ENCODE measurements around the gene SPAG16.
"Not testable (repeated sequence)": the region's sequence is repeated elsewhere in the genome, so short reads cannot be mapped to it uniquely, and the experiment has no call there.

The SPAG16 gene

GRCh38 chr2:213678437-213679218, 394.4 kb downstream of the SPAG16 start:
- Histone ChIP-seq H3K4me3 (no peak overlapping the region), H3K27ac (no peak overlapping the region)

- Histone ChIP-seq H3K4me3 (no peak overlapping the region), H3K27ac (no peak overlapping the region)
Observed at GRCh38 chr2:213679894-213680293, 395.6 kb downstream of the SPAG16 start.

GRCh38 chr2:213682276-213682675, 398.0 kb downstream of the SPAG16 start:
- Histone ChIP-seq H3K27ac (no peak overlapping the region), H3K4me3 (no peak overlapping the region)

DNA sequence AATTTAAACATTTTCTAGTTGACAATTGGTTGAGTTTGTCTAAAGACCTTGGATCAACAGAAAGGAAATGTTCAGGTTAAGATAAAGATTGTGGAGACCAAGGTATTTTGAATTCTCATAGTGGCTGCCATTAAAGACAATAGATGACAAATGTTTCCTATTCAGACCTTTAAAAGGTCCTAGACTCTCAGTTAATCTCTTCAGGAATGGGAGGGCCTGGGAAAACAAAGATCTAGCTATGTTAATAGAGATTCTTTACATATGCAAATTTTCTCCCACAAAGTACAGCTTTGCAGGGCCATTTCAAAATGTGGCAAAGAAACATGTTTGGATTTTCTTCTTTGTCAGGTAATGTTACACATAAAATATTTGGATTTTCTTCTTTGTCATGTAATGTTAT, 403.9 kb downstream of the SPAG16 start:
- H3K4me3 ChIP-seq = no peak overlapping the region
- no peak overlapping the region for H3K27ac ChIP-seq

DNA sequence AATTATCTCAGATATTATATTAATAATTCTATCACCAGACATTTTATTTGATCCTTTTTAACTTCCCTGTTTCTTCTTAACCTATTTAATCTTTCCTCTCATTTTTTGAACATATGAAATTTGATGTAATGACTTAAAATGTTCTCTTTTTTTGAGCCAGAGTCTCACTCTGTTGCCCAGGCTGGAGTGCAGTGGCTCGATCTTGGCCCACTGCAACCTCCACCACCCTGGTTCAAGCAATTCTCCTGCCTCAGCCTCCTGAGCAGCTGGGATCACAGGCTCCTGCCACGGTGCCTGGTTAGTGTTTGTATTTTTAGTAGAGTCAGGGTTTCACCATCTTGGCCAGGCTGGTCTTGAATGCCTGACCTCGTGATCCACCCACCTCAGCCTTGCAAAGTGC, 404.6 kb downstream of the SPAG16 start:
- not testable (repeated sequence) for H3K27ac ChIP-seq

DNA sequence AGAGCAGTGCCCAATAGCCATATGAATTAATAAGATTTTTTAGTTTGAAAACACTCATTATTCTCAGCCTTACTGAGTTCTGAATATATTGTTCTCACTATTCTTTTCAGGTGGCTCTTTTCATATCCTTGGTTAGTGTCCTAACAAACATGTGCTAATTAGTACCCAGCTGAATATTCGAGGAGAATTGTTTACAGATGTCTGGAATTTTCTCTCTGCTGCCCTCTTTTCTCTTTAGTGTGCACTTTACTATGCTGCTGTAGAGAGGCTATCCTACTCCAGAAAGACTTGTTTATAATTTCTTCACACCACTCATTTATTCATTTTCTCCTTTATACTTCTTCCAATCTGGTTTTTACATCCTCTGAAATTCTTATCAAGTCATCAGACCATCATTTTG, 405.3 kb downstream of the SPAG16 start:
- H3K27ac ChIP-seq = no peak overlapping the region
- H3K4me3 ChIP-seq = no peak overlapping the region

More for the DNA sequence above, 404.6 kb downstream of the SPAG16 start:
- not testable (repeated sequence) for H3K4me3 ChIP-seq

- no peak overlapping the region for H3K27ac ChIP-seq
- no peak overlapping the region for H3K4me3 ChIP-seq
Observed at GRCh38 chr2:213691351-213691750, 407.1 kb downstream of the SPAG16 start.

- H3K27ac ChIP-seq = no peak overlapping the region
- H3K4me3 ChIP-seq = no peak overlapping the region
Observed at GRCh38 chr2:213696442-213696841, 412.2 kb downstream of the SPAG16 start.

DNA sequence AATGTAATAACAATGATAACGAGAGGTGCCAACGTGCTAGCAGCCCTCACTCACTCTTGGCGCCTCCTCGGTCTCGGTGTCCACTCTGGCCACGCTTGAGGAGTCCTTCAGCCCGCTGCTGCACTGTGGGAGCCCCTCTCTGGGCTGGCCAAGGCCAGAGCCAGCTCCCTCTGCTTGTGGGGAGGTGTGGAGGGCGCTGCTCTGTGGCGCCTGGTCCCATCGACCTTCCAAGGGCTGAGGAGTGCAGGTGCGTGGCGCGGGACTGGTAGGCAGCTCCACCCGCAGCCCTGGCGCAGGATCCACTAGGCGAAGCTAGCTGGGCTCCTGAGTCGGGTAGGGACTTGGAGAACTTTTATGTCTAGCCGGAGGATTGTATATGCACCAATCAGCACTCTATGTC, 417.1 kb downstream of the SPAG16 start:
- H3K4me3 ChIP-seq, H3K27ac ChIP-seq: not testable (repeated sequence)

GRCh38 chr2:213703406-213704098, 419.3 kb downstream of the SPAG16 start:
- no peak overlapping the region for H3K27ac ChIP-seq
- no peak overlapping the region for H3K4me3 ChIP-seq

GRCh38 chr2:213710164-213710563, 425.9 kb downstream of the SPAG16 start:
- no peak overlapping the region for H3K4me3 ChIP-seq

DNA sequence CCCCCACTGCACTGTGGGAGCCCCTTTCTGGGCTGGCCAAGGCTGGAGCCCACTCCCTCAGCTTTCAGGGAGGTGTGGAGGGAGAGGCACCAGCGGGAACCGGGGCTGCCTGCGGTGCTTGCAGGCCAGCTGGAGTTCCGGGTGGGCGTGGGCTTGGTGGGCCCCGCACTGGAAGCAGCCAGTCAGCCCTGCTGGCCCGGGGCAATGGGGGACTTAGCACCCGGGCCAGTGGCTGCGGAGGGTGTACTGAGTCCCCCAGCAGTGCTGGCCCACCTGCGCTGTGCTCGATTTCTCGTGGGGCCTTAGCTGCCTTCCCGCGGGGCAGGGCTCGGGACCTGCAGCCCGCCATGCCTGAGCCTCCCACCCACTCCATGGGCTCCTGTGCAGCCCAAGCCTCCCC, 434.1 kb downstream of the SPAG16 start:
- not testable (repeated sequence) for H3K4me3 ChIP-seq, H3K27ac ChIP-seq

More at GRCh38 chr2:213710164-213710563, 425.9 kb downstream of the SPAG16 start:
- H3K27ac ChIP-seq = no peak overlapping the region

DNA sequence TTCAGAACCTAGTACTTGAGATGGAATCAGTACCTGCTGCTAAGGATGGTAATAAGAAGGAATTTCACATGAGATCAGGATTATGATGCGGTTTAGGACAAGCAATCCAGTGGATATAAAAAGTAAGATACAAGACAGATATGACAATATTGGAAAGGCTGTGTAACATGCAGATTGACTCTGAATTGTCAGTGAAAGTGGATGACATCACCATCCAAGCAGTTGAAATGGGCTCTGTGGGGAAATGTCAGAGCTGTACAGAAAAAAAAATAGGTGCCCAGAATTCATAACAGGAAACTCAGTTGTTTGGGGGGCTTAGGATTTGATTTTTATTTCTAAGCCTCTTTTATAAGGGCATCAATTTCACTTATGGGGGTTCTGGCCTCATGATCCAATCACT, 438.3 kb downstream of the SPAG16 start:
- H3K27ac ChIP-seq = no peak overlapping the region
- no peak overlapping the region for H3K4me3 ChIP-seq

GRCh38 chr2:213723041-213723560, 438.8 kb downstream of the SPAG16 start:
- no peak overlapping the region for H3K27ac ChIP-seq

DNA sequence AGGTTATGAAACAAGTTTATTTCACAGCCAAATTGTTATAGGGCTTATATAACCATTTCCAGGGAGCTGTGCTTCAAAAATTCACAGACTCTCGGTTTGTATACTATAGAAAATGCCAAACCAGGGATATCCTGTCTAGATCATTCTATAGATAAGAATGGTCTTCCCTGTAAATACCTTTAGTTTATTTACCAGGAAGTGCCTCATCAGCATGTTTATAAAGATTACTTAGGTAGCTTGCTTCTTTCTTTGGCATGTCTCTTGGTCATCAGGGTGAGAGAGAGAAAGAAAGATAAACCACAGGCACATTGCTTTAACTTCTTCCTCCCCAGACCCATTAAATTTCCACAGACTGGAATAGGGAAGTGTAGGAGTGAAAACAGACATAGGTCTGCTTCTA, 439.4 kb downstream of the SPAG16 start:
- no peak overlapping the region for H3K4me3 ChIP-seq
- no peak overlapping the region for H3K27ac ChIP-seq

More at GRCh38 chr2:213723041-213723560, 438.8 kb downstream of the SPAG16 start:
- H3K4me3 ChIP-seq = no peak overlapping the region

DNA sequence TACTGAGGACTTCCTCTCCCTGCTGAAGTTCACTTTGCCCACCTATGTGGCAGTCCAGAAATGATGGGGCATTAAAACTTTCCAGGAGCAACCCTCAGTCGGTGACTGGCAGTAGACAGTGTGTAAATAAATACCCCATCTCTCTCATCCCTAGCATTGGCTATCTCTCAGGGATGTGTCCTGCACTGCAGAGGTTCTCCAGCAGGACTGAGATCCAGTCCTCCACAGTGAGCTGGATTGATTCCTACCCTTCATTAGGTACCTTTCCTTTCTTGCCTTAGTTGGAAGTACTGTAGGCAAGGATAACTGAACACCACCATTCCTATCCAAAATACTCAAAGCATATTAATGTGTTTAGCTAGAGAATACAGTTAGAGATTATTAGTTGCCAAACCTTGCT, 441.8 kb downstream of the SPAG16 start:
- Histone ChIP-seq H3K27ac (no peak overlapping the region), H3K4me3 (no peak overlapping the region)

DNA sequence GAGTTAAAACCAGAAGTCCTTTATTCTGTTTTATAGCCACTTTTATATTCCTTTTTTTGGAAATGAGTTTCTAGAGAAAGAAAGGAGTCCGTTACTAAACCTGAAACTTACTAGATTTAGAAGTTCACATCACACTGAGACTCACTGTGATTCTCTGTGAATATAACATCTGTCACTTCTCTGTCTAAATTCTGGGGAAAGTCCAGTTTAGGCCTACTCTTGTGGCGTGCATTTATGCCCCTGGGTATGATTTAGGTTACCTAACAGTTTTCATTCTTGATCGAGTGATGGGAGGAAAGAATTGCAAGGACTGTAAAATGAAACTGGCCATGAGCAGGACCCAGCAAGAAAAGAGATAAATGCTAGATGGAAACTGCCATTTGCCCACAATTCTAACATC, 449.6 kb downstream of the SPAG16 start:
- H3K27ac ChIP-seq = no peak overlapping the region
- H3K4me3 ChIP-seq = no peak overlapping the region

DNA sequence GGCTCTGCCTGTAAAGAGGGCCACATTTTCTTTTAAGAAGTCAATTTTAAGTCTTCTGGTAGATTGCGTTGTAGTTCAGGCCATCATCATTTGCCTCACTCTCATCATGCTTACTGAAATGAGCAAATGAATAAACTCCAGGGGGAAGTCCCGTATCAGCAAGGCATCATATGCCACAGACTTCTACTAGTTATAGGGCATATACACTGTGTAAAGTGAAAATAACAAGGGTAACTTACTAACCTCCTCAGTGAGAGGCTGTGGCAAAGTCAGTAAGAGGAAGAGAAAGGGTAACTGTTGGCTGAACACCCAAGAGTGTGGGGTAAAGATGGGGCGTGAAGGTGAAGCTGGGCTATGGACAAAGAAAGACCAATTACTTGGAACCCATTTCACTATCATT, 456.2 kb downstream of the SPAG16 start:
- H3K27ac ChIP-seq = no peak overlapping the region
- no peak overlapping the region for H3K4me3 ChIP-seq

DNA sequence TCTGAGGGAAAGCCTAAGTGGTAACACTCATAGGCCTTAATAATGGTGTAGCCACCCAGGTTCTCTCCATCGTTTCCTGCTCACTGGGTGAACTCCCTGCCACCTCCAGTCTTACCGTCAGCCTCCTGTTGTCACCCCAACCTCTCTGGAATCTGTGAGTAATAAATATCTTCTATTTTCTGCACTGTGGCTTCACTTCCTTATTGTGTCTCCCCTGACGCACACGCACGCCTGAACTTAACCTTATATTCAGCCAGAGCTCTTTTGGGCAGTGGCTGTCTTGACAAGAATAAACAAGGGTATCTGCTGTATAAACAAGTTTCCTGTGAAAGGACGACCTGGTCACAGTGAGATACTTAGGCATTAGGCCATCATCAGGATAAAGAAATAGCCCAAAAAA, 467.2 kb downstream of the SPAG16 start:
- Histone ChIP-seq H3K27ac (no peak overlapping the region), H3K4me3 (no peak overlapping the region)

DNA sequence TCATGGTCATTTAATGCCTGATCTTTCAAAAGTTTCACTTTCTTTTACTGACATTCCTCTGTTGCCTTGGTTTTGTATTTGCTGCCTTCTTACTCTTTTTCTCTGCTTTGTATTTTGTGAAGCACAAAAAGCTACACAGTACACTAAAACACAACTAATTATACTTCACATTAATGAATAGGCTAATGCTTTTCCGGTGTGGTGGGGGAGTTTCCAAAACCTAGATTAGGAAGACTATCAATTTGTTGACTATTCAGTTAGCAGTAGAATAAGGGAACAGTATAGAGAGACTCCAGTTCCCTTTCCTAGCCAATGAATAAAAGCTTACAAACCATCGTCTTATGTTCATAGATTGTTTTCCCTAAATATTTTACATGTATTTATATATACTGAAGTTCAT, 468.3 kb downstream of the SPAG16 start:
- H3K4me3 ChIP-seq = no peak overlapping the region

GRCh38 chr2:213757525-213757924, 473.3 kb downstream of the SPAG16 start:
- Histone ChIP-seq H3K27ac (no peak overlapping the region), H3K4me3 (no peak overlapping the region)

More for the DNA sequence above, 468.3 kb downstream of the SPAG16 start:
- no peak overlapping the region for H3K27ac ChIP-seq

Data from skin epidermis (tissue), 12 donors.